B cell (primary cell): Measurements from ENCODE around the gene B3GNT7.

Experiments
- CTCF ChIP-seq: fragments of 200-600 bp; IDR thresholded peaks from one replicate; pipeline ENCODE4 v1.8.0; 2022; ENCODE audit warnings: antibody characterized with exemption, mild to moderate bottlenecking
- EZH2 ChIP-seq: IDR thresholded peaks from 2 replicates; pipeline ENCODE4 v1.6.1; 2012; ENCODE audit warnings: borderline replicate concordance, low read depth, mild to moderate bottlenecking, moderate library complexity, low read length; ENCODE audit not compliant: insufficient read depth, poor library complexity, severe bottlenecking

GRCh38 chr2:231425291-231425810, 29.8 kb downstream of the B3GNT7 start:
- TF ChIP-seq CTCF (no peak), EZH2 (no peak)
